GM12864 (cell line): ENCODE measurements around the gene SCN8A.

ENCODE experiments used
- DNase-seq: peaks from one replicate; pipeline ENCODE4 v3.0.0-alpha.2; 2011; ENCODE audit warnings: low read depth
- H3K4me3 ChIP-seq: 2 replicates; pipeline ENCODE4 v1.5.1; 2011; ENCODE audit warnings: mild to moderate bottlenecking, low read depth, low read length, control low read depth
- TF ChIP-seq, protein P1 (sequence below): IDR thresholded peaks from 2 replicates; pipeline ENCODE4 v1.5.1; 2011; ENCODE audit warnings: low read depth, mild to moderate bottlenecking, moderate library complexity, low read length, control low read depth, inconsistent platforms; ENCODE audit errors: missing control alignments

SCN8A gene

DNA sequence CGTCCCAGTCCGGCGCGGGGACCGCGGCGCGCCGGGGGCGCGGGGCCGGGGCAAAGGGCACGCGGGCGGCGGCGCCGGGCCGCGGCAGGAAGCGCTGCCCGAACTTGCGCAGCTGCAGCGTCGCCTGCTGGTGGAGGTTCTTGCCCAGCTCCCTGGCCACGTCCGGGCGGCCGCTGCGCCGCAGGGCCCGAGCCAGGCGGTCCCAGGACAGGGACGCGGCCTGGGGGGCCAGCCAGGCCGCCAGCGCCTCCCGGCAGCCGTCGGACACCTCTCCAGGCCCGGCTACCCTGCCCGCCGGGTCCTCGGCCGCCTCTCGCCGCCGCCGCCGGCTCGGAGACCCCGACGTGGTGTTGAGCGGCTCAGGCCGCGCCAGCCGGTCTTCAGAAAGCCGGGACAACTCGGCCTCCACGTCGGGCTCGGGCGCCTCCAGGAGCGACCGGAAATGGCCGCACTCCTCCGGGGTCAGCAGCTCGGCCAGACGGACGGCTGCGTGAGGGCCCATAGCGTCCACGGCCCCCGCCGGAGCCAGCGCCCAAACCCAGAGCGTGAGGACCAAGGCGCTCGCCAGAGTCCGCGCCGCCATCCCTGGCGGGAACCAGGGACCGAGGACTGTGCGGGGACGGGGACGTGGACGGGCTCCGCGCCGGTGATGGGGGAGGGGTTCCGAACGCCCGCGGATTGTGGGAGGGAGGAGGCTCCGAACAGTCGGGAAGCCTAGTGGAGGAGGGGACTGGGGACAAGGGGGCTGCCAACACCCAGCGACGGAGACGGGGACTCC lies 223.5 kb downstream of the SCN8A start:
- no peak for DNase-seq
- no peak overlapping the region for H3K4me3 ChIP-seq
- TF ChIP-seq, protein P1, sequence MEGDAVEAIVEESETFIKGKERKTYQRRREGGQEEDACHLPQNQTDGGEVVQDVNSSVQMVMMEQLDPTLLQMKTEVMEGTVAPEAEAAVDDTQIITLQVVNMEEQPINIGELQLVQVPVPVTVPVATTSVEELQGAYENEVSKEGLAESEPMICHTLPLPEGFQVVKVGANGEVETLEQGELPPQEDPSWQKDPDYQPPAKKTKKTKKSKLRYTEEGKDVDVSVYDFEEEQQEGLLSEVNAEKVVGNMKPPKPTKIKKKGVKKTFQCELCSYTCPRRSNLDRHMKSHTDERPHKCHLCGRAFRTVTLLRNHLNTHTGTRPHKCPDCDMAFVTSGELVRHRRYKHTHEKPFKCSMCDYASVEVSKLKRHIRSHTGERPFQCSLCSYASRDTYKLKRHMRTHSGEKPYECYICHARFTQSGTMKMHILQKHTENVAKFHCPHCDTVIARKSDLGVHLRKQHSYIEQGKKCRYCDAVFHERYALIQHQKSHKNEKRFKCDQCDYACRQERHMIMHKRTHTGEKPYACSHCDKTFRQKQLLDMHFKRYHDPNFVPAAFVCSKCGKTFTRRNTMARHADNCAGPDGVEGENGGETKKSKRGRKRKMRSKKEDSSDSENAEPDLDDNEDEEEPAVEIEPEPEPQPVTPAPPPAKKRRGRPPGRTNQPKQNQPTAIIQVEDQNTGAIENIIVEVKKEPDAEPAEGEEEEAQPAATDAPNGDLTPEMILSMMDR: peak; percentile 58

DNA sequence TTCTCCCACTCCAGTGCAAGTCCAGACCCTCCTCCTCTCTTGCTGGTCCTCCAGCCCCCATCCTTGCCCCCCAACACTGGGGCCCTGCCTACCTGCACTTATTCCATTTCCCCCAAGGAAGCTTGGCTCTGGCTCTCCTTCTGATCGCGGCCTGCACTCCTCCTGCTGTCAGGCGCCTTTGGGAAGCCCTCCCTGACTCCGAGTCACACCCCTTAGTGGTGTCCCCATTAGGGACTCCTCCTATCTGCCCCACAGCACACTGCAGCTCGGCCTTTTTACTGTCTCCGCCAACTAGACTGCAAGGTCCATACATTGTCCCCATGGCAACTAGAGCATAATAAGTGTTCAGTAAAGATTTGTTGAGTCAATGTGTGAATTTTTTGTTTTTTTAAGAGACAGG lies 224.5 kb downstream of the SCN8A start:
- TF ChIP-seq, protein P1: no peak
- no peak for DNase-seq

GRCh38 chr12:51817027-51817953 lies 226.3 kb downstream of the SCN8A start:
- DNase-seq: no peak
- TF ChIP-seq, protein P1: no peak
- no peak overlapping the region for H3K4me3 ChIP-seq

More for the DNA sequence above, 224.5 kb downstream of the SCN8A start:
- H3K4me3 ChIP-seq: no peak overlapping the region

- H3K4me3 ChIP-seq: no peak overlapping the region
- TF ChIP-seq, protein P1: no peak
- DNase-seq: no peak
Observed at GRCh38 chr12:51818086-51818485, 227.1 kb downstream of the SCN8A start.

DNA sequence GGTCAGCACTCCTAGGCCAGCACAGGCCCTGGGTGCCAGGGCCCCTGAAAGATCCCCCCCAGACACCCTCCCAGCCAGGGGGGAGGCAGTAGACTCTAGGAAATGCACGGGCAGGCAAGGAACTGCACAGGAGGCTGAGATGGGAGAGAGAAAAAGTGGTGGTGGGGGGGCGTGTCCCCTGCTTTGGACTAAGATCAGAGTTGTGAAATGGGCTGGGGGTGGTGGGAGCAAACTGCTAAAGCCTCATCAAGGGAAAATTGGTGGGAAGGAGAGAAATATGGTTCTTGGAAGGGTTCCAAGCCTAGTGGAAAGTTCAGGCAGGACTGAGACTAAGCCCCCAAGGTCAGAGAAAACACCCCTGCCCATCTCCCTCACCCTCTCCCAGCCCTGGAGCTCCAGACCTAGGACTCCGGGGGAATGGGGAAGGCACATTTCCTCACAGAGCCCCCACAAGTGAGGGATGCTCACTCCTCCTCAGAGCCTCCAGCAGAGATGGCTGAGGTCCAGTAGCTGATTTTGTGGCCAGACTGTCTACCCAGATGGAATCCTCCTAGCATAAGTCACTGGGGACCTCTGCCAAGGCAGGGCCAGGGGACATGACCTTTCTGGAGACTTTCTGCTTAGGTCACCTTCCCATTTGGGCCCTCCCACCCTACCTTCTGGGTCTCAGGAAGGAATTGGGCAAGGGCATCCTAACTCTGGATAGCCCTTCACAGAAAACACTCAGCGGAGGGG lies 227.7 kb downstream of the SCN8A start:
- TF ChIP-seq, protein P1: no peak
- H3K4me3 ChIP-seq: no peak overlapping the region
- DNase-seq: no peak

DNA sequence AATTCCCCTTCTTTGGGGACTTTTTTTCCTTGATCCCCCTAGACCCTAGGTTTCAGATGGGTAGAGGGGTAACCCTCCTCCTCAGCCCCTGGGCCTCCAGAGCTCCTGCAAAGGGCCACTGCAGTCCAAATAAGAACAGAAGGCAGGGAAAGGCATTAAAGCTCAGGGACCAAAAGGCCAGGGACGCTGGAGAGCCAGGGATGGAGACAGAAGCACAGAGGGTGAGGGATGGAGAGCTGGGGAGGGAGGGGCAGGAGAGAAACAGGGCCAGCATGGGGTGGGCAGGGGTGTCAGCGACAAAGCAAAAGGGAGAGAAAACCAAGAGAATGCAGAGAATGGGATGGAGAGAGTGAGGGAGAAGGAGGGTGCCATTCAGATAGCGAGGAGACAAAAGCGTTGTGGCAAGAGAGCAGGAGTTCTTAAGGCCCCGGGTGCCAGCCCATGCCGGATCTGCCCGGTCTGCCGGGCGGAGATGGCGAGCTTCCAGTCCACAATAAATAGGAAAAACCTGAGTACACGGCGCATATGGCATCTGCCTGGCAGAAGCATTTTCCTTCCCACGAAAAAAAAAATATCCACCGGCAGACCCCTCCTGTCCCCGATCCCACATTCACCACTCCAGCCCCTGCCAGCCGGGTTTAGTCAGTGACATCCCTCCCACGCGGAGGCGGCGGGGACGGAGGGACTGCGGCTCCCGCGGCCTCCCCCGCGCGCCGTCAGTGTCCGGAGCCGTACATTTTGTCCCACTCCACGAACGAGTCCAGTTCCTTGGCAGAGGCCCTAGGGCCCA lies 228.9 kb downstream of the SCN8A start:
- TF ChIP-seq, protein P1: no peak
- H3K4me3 ChIP-seq: no peak overlapping the region
- no peak for DNase-seq
